A673 (cell line): ENCODE data around the gene PIRT.

Experiments
- EZH2 ChIP-seq: fragments of 200-600 bp; sonication (generic); IDR thresholded peaks from 2 replicates; pipeline ENCODE4 v1.6.1; 2017; ENCODE audit warnings: borderline replicate concordance, low read depth, mild to moderate bottlenecking, mixed read lengths, antibody characterized with exemption, low read length; ENCODE audit not compliant: poor library complexity, severe bottlenecking
- TF ChIP-seq, protein P1 (sequence below): fragments of 300-800, 200-600 bp; sonication (generic); conservative IDR thresholded peaks from 2 replicates; pipeline ENCODE4 v1.5.1; 2017; ENCODE audit warnings: low read depth, mild to moderate bottlenecking, antibody characterized with exemption, low read length, moderate library complexity, mixed read lengths

DNA sequence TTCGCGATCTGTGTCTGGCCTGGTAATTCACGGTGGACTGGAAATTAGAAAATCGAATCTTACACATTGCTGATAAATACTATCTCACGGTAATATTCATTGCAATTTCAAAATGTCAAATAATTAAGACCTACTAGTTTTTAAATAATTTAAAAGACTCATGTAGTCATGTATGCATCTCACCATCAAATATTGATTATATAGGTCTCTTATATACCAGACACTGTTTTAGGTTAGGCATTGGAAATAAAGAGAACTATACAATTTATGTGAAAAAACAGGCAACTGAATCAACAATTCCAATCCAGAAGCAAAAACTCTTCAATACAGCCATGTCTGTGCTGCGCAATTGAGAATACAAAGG lies 7.5 kb upstream of the PIRT start:
- TF ChIP-seq, protein P1, sequence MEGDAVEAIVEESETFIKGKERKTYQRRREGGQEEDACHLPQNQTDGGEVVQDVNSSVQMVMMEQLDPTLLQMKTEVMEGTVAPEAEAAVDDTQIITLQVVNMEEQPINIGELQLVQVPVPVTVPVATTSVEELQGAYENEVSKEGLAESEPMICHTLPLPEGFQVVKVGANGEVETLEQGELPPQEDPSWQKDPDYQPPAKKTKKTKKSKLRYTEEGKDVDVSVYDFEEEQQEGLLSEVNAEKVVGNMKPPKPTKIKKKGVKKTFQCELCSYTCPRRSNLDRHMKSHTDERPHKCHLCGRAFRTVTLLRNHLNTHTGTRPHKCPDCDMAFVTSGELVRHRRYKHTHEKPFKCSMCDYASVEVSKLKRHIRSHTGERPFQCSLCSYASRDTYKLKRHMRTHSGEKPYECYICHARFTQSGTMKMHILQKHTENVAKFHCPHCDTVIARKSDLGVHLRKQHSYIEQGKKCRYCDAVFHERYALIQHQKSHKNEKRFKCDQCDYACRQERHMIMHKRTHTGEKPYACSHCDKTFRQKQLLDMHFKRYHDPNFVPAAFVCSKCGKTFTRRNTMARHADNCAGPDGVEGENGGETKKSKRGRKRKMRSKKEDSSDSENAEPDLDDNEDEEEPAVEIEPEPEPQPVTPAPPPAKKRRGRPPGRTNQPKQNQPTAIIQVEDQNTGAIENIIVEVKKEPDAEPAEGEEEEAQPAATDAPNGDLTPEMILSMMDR = no peak
- no peak for TF ChIP-seq EZH2
